Activated naive CD8-positive, alpha-beta T cell treated with anti-CD3 and anti-CD28 coated beads, Interleukin-2, amount 10 ng/mL, durations not matched to agents 7 days and 5 days (primary cell): ENCODE results near the gene ROGDI. TPM values are rescaled to one million over a fixed set of nuclear protein-coding genes. Genes with fewer than 3 reads are reported as not detected.

Source experiments
- ATAC-seq: fragments of 150-1000 bp; cut with Tn5 transposase; one replicate; pipeline ENCODE4 v1.10.0; 2021; ENCODE audit warnings: low read depth, moderate library complexity
- POLR2A ChIA-PET: fragments of 350-600 bp; sonication (Branson Sonifier 250); formaldehyde crosslinking; loops from one replicate; lab custom pipeline; 2021; ENCODE audit warnings: antibody characterized with exemption; lab: Charles Lee
- DNase-seq: peaks from one replicate; pipeline ENCODE4 v3.0.0; 2021
- H3K27ac Mint-ChIP-seq: one replicate; pipeline ENCODE4 v1.8.0; 2022; ENCODE audit warnings: mild to moderate bottlenecking, mixed read lengths
- H3K27me3 Mint-ChIP-seq: one replicate; pipeline ENCODE4 v1.8.0; 2022; ENCODE audit warnings: mild to moderate bottlenecking, moderate library complexity, mixed read lengths
- H3K36me3 Mint-ChIP-seq: one replicate; pipeline ENCODE4 v1.8.0; 2021; ENCODE audit warnings: mild to moderate bottlenecking, mixed read lengths
- H3K4me1 Mint-ChIP-seq: one replicate; pipeline ENCODE4 v1.8.0; 2021; ENCODE audit warnings: mixed read lengths
- H3K4me3 Mint-ChIP-seq: one replicate; pipeline ENCODE4 v1.8.0; 2022; ENCODE audit warnings: mild to moderate bottlenecking, moderate library complexity, mixed read lengths
- H3K9me3 Mint-ChIP-seq: one replicate; pipeline ENCODE4 v1.8.0; 2021; ENCODE audit warnings: mixed read lengths
- total RNA-seq, 2 experiments: library from RNA; stranded (reverse); gene quantifications; one replicate each; pipeline ENCODE4 v1.2.3, GENCODE V29; 2021

ROGDI gene
- total RNA-seq, 2 experiments from 2014 or later, result 9.5 to 10.3 TPM

GRCh38 chr16:4747906-4748681 lies 54.3 kb downstream of the ROGDI start:
- no peaks in the 10 kb centered on the region for H3K27me3 Mint-ChIP-seq
- no peaks in the 10 kb centered on the region for H3K9me3 Mint-ChIP-seq
- H3K4me3 Mint-ChIP-seq, result peak overlapping the region; percentile 49
- peaks cover 22% of the 10 kb centered on the region for H3K4me1 Mint-ChIP-seq
- peak overlapping the region; percentile 77 for H3K27ac Mint-ChIP-seq
- H3K36me3 Mint-ChIP-seq, result peaks cover 2% of the 10 kb centered on the region
- POLR2A ChIA-PET, result interaction anchor here (1.0 to 4.0 kb wide), 6 partner anchors 9 to 98 kb away, joined by 3 to 28 read pairs (median 6); partner anchors contain the start of genes ANKS3, DNAAF8, NUDT16L1 and ZNF500
- DNase-seq, result no peak
- peak; percentile 44 for ATAC-seq

- POLR2A ChIA-PET, result interaction anchor here (1.1 to 4.0 kb wide), 5 partner anchors 8 to 99 kb away, joined by 3 to 28 read pairs (median 6); partner anchors contain the start of genes ANKS3, DNAAF8, NUDT16L1 and ZNF500
- peak overlapping the region; percentile 77 for H3K27ac Mint-ChIP-seq
- H3K27me3 Mint-ChIP-seq, result peaks cover 2% of the 10 kb centered on the region
- H3K9me3 Mint-ChIP-seq, result no peaks in the 10 kb centered on the region
- H3K4me1 Mint-ChIP-seq, result peaks cover 23% of the 10 kb centered on the region
- ATAC-seq (no peak), DNase-seq (no peak)
- H3K4me3 Mint-ChIP-seq, result no peak overlapping the region
- H3K36me3 Mint-ChIP-seq, result peaks cover 2% of the 10 kb centered on the region
Observed at GRCh38 chr16:4746991-4747574, 55.4 kb downstream of the ROGDI start.

Other genes starting within 250 kb of the ROGDI start
- gene C16orf96, start 246.3 kb downstream of the ROGDI start, total RNA-seq, result under 1 TPM; 0.08 to 0.17 TPM
- gene UBALD1, start 187.7 kb downstream of the ROGDI start, total RNA-seq, result 10 to 100 TPM; 21.3 to 23.7 TPM
- gene MGRN1, start 177.8 kb downstream of the ROGDI start, total RNA-seq, result 10 to 100 TPM; 84.4 to 91.7 TPM
- gene NUDT16L1, start 109.1 kb downstream of the ROGDI start, total RNA-seq, result 10 to 100 TPM; 40.7 to 42.7 TPM
- 10 to 100 TPM; 20.4 to 20.5 TPM for gene ANKS3, start 68.4 kb downstream of the ROGDI start, total RNA-seq
- under 1 TPM in 1 of 2 experiments, not detected in 1; 0.23 TPM for gene DNAAF8, start 68.1 kb downstream of the ROGDI start, total RNA-seq
- gene ZNF500, start 35.5 kb downstream of the ROGDI start, total RNA-seq, result 10 to 100 TPM; 22.5 to 23.8 TPM
- not detected for gene SEPTIN12, start 14.3 kb downstream of the ROGDI start, total RNA-seq
- not detected for gene SMIM22, start 7.3 kb downstream of the ROGDI start, total RNA-seq
- 10 to 100 TPM; 91.6 to 93.1 TPM for gene GLYR1, start 44.7 kb upstream of the ROGDI start, total RNA-seq
- 10 to 100 TPM; 39.6 to 43.4 TPM for gene UBN1, start 44.8 kb upstream of the ROGDI start, total RNA-seq
- gene PPL, start 134.5 kb upstream of the ROGDI start, total RNA-seq, result not detected
- gene SEC14L5, start 155.7 kb upstream of the ROGDI start, total RNA-seq, result under 1 TPM in 1 of 2 experiments, not detected in 1; 0.20 TPM
- gene NAGPA, start 231.3 kb upstream of the ROGDI start, total RNA-seq, result 10 to 100 TPM; 18.2 to 19.9 TPM